Stimulated activated CD8-positive, alpha-beta memory T cell treated with anti-CD3 and anti-CD28 coated beads, Interleukin-15, amount 100 ng/mL, for 4 hours (primary cell): ENCODE data around the gene CDC20.

ENCODE experiments used
- DNase-seq, 2 donors: peaks; one replicate each; pipeline ENCODE4 v3.0.0-alpha.2; 2020; ENCODE audit warnings: low read depth in 2 of 2

The CDC20 gene

DNA sequence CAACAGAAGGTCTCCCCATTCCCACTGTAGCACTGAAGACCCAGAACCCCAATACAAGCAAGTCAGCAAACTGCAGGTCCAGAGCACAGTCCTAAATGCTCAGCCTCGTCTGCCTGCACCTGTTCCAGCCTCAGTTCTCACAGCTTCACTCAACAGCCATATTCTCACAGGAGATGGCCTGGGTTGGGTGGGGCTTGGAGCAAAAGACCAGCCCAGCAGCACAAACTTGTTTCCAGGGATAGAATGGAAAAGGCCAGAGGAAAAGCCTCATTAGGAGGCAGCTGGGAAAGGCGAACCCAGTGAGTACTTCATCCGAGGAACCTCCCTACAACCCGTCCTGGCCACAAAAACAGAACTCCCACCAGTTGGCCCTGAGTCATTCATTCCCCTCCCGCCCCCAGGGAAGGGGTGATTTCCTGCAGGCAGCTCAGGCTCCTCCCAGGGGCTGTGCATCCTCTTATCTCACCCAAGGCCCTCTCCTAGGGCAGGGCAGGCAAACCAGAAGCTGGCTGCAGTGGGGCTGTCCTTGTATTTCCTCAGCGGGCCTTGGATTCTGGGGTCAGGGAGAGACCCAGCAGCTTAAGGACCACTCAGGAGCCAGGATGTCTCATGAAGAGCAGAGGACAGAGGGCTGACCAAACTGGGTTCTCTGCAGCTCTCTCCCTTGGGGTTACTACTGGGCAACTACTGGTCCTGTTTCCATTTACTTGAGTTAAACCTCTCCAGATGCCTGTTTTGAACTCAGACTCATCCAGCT, 28.6 kb upstream of the CDC20 start:
- peak; percentile 13 to 24 for DNase-seq

DNA sequence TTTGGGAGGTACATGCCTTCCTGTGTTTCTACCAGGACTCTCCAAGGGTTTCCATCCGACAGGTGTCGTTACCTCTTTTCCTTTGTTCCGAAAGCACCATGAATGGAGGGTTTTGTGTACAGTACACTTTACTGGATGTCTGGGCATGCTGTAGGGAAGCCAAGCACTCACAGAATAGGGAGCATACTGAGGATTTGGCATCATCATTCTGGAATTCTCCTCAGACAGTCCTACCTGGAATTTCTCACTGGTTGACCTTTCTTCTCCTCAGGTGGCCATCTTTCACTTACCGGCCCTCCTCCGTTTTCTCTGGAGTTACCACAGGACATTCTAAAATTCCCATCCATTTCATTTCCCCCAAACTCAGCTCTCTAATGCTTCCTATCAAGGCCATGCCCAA, 27.1 kb upstream of the CDC20 start:
- DNase-seq = no peak

DNA sequence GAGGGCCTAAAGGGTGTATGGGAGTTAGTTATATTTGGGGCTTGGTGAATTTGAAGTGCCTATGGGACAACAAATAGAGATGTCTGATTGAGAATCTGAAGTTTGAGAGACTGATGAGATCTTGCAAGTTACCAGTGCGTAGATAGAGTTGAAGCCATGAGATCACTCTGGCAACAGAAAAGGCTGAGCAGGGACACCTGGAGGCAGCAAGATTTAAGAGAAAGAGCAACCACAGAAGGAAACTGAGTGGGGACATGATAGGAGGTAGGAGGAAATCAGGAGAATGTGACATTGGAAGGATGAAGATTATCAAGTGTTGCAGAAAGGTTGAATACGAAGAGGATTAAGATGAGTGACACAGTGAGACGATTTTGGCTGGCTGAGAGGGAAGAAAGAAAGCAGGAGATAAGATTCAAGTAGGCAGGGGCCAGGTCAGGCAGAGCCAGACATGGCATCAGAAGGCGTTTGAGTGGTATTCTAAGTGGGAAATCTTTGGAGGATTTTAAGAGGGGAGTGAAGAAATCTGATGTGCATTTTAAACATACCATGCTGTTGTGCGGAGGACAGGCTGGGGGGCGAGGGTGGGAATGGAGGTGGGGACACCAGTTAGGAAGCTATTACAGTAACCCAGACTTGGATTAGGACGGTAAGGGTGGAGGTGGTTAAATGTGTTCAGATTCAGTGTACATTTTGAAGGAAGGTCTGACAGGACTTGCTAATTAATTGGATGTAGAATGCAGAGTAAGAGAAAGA, 24.2 kb upstream of the CDC20 start:
- no peak for DNase-seq

DNA sequence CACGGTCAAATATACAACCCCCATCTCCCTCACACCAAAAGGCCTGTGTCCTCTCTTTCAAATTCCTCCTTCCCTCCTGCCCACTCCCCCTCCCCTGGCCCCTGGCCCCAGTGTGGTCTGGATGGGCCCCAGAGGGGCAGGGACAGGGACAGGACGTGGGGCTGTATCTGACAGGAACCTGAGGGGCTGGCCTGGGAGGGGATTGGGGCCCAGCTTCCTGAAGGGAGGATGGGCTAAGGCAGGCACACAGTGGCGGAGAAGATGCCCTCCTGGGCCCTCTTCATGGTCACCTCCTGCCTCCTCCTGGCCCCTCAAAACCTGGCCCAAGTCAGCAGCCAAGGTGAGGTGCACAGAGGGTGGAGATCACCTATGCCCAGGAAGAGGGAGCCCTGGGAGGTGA, 21.2 kb upstream of the CDC20 start, which contains the start of gene MPL:
MPL (plus strand) TSS at position 231 of the 400 bp plus-strand sequence; CDS start at position 262, 31 bp downstream.
- DNase-seq = no peak

DNA sequence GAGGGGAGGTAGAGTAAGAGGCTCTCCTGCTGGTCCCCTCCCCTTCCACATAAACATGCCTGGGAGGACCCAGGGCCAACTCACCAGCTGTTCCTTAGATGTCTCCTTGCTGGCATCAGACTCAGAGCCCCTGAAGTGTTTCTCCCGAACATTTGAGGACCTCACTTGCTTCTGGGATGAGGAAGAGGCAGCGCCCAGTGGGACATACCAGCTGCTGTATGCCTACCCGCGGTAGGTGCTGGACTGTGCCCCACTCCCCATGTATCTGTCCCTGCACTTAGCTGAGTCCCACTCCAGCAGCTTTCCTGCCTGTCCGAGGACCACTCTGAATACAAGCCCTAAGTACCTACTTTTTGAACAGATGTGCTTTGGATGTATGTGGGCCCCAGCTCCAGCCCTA, 20.8 kb upstream of the CDC20 start:
- no peak for DNase-seq

DNA sequence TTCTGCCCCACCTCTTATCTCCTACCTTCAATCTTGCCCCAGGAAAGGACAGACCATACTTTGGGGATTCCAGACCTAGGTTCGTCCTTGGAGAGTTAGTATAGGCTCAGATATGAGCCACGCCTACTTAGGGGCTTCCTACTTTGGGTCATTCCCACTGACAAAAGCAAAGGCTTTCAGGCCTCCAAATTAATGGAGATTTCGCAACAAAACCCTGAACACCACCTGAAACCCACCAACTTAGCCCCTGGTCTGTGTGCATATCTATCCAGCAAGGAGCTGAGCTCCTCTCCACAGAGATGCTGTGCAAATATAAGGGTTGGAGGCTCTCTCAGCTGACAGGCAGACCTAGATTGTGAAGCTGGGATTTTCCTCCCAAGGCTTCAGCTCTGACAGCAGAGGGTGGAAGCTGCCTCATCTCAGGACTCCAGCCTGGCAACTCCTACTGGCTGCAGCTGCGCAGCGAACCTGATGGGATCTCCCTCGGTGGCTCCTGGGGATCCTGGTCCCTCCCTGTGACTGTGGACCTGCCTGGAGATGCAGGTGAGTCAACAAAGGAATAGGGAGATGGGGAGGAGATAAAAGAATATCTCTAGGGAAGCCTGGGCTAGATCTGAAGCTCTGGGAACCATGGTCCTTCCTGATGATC, 19.1 kb upstream of the CDC20 start:
- no peak for DNase-seq

DNA sequence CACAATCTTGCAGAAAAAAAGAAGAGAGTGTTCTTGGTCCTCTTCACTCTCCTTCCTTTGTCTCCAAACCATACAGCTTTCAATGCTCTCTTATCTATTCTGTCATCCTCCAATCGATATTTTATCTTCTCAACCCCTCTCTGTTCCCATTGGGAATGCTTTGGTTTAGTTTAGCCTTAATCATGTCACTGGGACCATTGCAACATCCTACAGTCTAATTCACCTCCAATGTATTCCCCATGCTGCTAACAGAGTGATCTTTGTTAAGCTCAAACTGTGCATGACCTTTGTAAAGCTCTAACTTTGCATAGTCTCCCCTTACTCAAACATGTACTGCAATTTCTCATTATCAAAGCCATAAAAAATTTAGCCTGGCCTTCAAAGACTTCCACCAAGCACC, 18.2 kb upstream of the CDC20 start:
- no peak for DNase-seq

DNA sequence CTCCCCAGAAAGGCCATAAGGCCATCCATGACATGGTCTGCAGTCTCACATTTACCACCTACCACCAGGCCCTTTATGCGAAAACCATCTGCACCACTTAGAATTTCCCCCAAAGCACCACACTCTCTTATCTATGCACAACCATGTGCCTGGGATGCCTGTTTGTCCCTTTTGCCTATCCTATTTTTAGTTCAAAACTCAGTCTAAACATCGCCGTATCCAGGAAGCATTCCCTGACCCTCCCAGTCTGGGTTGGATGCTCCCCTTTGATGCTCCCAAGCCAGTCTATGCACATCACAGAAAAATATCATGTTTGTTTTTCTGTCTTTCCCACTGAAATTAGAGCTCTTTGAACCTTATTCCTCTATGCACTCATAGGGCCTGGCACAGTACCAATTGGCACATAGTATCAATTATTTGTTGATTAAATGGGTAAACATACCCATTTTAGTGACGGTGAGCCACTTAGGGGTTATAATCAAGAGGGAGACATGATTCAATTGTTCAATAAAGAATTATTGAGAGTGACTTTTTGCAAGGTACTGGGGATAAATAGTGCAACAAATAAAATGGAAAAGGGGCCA, 14.4 kb upstream of the CDC20 start:
- no peak for DNase-seq

DNA sequence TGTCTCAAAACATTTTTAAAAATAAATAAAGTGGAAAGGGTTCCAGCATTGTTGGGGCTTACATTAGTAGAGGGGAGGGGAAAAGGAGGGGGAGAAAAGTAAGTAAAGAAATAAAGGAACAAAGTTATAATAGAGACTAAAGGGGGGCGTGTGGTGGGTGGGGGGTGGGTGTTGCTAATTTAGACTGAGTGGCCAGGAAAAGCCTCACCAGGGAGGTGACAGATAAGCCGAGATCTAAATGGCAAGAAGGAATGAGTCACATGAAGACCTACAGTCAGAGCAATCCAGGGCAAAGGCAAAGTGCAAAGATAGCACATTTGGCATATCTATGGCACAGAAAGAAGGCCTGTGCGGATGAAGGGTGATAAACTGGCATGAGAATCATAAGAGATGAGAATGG, 13.7 kb upstream of the CDC20 start:
- DNase-seq = no peak

DNA sequence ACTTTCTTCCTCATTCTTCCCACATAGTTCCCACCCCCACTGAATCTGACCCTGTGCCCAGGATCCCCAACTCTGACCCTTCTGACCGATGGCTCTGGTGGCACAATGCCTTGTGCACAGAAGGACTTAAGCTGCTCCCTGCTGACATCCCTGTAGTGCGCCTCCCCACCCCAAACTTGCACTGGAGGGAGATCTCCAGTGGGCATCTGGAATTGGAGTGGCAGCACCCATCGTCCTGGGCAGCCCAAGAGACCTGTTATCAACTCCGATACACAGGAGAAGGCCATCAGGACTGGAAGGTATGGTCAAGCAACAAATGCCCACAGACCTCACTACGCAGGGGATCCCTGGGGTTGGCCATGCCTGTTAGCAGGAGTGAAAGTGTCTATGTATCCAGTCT, 12.1 kb upstream of the CDC20 start:
- DNase-seq = no peak

DNA sequence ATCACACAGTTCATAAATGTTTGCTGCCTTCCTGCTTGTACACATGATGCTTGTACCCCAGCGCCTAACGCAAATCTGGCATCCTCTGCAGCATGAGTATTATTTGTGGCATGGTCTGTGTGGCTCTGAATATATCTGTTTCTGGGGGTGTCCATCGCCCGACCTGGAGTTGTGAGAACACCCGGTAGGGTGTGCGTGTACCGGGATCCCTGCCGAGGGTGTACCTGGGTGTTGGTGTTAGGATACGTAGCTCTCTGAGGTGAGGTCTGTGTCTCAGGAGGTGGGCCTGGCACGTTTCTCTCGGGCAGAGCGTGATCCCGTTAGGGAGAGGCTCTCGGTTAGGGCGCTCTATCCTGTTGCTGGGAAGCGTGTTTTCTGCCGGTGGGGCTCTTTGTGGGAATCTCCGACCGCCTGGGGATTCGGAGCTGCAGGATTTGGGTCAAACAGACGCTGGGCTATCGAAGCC, 10.4 kb upstream of the CDC20 start:
- no peak for DNase-seq

DNA sequence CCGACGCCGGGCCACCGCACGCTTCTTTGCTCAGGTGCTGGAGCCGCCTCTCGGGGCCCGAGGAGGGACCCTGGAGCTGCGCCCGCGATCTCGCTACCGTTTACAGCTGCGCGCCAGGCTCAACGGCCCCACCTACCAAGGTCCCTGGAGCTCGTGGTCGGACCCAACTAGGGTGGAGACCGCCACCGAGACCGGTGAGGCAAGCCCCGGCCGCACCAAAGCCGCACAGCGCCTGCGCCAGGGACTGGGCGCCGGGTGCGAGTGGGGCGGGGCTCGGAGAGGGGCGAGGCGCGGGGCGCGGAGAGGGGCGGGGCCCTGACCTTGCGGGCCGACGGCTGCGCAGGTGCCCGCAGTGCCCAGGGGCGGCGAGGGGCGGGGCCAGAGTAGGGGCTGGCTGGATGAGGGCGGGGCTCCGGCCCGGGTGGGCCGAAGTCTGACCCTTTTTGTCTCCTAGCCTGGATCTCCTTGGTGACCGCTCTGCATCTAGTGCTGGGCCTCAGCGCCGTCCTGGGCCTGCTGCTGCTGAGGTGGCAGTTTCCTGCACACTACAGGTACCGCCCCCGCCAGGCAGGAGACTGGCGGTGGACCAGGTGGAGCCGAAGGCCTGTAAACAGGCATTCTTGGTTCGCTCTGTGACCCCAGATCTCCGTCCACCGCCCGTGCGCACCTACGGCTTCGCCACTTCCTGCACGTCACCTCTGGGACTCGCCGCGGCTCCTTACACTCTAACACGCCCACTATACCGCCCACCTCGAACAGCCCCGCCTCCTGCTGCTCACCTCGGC, 9.8 kb upstream of the CDC20 start:
- peak in 1 of 2 donors; percentile 24 for DNase-seq

DNA sequence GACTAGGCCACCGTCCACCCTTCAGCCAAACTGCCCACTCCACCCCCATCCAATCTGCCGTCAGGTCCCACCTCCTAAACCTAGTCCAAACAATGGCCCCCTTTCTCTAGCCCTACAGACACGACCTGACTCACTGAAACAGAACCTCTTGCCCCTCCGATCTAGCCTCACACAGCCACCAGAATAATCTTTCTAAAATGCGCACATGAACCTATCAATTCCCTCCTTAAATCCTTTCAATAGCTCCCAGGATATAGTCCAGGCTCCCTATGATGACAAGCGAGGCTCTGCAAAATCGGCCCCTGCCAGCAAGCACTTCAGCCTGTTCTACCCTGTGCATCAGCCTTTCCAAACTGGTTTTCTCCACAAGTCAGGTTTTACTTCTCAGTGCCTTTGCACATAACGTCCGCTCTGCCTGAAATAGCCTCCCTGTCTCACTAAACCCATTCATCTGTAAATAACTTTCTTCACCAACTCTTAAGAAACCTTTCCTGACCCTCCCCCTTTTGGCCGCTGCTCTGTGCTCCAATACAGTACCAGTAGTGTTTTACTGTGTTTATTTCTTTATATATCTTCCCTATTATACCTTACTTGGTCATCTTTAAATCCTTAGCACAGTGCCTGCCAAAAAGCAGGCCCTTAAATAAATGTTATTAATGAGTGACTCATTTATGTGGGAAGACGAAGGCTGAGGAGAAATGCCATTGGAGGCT, 9.0 kb upstream of the CDC20 start:
- DNase-seq = no peak

DNA sequence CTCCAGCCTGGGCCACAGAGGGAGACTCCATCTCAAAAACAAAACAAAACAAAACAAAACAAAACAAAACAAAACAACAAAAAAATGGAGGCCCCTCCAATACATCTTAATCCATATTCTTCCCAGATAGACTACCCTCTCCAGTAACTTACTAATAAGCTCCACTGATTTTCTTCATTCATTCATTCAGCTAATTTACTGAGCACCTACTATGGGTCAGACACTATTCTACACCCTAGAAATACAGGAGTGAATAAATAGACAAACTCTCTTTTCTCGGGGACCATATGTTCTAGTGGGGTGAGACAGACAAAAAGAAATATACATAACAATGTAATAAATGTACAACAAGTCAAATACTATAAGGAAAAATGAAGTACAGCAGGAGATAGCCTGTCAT, 7.8 kb upstream of the CDC20 start:
- DNase-seq = no peak

DNA sequence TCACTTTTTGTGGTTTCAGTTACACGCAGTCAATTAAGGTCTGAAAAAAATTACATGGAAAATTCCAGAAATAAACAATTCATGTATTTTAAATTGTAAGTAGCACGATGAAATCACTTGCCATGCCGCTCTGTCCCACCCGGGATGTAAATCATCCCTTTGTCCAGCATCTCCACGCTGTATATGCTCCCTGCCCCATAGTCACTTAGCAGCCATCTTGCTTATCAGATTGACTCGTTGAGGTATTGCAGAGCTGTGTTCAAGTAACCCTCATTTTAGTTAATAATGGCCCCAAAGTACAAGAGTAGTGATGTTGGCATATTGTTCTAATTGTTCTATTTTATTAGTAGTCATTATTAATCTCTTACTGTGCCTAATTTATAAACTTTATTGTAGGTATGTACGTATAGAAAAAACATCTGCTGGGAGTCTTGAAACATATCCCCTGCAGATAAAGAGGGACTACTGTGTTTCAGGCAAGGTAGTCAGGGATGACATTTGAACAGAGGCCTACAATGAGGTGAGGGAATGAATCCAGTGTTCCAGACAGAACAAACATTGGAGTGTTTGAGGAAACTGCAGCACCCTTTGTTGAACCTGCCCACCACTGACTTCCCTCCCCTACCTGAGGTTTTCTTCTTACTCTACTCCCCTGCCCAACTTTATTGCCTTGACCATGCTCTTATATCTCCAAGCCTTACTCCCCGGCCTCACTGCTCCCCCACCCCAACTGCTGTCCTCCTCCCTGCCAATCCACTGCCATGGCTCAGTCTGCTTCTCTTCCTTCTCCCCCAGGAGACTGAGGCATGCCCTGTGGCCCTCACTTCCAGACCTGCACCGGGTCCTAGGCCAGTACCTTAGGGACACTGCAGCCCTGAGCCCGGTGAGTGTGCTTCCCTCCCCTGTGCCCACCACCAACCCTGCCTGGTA, 7.1 kb upstream of the CDC20 start:
- no peak for DNase-seq

DNA sequence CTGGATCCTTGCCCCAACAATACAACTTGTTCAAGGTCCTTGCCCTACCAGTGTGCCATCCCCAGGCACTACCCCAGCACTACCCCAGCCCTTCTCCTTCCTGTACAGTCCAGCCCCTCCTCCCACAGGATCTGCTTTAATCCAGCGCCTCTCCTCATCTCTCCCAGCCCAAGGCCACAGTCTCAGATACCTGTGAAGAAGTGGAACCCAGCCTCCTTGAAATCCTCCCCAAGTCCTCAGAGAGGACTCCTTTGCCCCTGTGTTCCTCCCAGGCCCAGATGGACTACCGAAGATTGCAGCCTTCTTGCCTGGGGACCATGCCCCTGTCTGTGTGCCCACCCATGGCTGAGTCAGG, 6.5 kb upstream of the CDC20 start:
- DNase-seq = no peak

DNA sequence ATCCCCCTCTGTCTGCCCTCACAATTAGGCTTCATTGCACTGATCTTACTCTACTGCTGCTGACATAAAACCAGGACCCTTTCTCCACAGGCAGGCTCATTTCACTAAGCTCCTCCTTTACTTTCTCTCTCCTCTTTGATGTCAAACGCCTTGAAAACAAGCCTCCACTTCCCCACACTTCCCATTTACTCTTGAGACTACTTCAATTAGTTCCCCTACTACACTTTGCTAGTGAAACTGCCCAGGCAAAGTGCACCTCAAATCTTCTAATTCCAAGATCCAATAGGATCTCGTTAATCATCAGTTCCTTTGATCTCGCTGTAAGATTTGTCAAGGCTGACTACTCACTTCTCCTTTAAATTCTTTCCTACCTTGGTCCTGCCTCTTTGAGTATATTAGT, 5.9 kb upstream of the CDC20 start:
- DNase-seq = no peak

DNA sequence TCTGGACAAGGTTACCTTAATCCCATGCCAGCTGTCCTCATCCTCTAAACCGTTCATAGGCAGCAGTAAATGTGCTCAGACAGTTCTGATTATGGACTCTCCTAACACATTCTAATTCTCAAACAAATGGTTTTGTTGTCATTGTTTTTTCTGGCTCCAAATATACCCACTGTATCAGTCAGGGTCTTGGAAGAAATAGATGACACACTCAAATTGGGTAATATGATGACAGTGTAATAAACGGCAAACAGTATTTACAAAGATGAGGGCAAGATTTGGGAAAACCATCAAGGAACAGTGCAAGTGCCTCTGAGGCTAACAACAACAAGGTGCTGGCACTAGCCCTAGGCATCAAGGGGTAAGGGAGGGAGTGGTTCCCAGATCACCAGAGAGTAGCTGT, 4.3 kb upstream of the CDC20 start:
- no peak for DNase-seq

DNA sequence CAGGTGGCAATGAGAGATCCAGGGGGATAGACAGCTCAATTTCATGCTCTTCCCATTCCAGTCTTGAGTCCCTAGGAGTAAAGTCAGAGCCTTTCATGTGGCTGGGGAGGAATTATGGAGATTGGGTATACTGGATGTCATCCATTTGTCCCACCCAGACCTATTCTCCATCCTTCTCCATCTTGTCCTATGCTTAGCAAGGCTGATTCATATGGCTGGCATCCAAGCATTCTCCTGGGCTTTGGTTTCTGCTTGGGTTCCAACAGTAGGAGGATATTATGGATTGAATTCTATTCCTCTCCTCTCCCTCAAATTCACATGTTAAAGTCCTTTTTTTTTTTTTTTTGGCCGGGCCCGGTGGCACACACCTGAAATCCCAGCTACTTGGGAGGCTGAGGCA, 3.8 kb upstream of the CDC20 start:
- no peak for DNase-seq

DNA sequence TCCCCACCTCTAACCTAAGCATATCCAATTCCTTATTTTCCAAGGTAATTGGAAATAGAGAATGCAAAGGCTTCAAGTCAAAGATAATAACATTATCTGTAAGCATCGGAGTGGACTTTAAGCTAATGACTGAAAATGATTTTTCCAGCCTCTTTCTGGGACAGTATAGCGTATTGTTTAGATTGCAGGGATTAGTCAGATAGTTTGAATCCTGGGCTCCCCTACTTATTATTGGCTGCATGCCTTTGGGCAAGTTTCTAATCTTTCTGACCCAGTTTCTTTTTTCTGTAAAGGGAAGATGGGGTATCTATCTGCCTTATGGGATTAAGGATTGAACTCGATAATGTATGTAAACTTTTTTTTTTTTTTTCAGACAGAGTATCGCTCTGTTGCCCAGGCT, 1.5 kb upstream of the CDC20 start:
- no peak for DNase-seq
